Caco-2 (cell line): ENCODE results near the gene HDGFL2. TPM values are rescaled to one million over a fixed set of nuclear protein-coding genes. Genes with fewer than 3 reads are reported as not detected.

Source experiments
- BruUV-seq: library from RNA; stranded (reverse); fragments of 400-500 nt; replicated peaks from 2 replicates; lab custom pipeline; 2021; lab: Mats Ljungman, UMichigan
- CTCF ChIA-PET: fragments of 300-600 bp; sonication (Branson Sonifier 250); formaldehyde crosslinking; loops from one replicate; lab custom pipeline; 2022; ENCODE audit warnings: antibody characterized with exemption; lab: Charles Lee
- POLR2A ChIA-PET: fragments of 300-600 bp; sonication (Branson Sonifier 250); formaldehyde crosslinking; loops from one replicate; lab custom pipeline; 2022; ENCODE audit warnings: antibody characterized with exemption; lab: Charles Lee
- DNase-seq, 2 experiments: peaks; one replicate each; pipeline versions ENCODE4 v3.0.0 to v3.0.0-alpha.2; 2020 to 2022
- H3K27me3 ChIP-seq: replicated peaks from 2 replicates; pipeline ENCODE4 v1.6.0; 2011; ENCODE audit warnings: low read length; ENCODE audit not compliant: control insufficient read depth, insufficient read depth
- H3K36me3 ChIP-seq: 2 replicates; pipeline ENCODE4 v1.5.1; 2011; ENCODE audit warnings: low read length; ENCODE audit not compliant: control insufficient read depth, insufficient read depth
- H3K4me1 ChIP-seq: fragments of 250-450 bp; sonication (Bioruptor Pico); 2 replicates; pipeline ENCODE4 v1.5.1; 2020; ENCODE audit warnings: mild to moderate bottlenecking
- H3K4me3 ChIP-seq: 2 replicates; pipeline ENCODE4 v1.5.1; 2011; ENCODE audit warnings: low read depth, mild to moderate bottlenecking, control low read depth, low read length
- H3K9me3 ChIP-seq: fragments of 250-450 bp; sonication (Bioruptor Pico); 2 replicates; pipeline ENCODE4 v1.5.1; 2020; ENCODE audit warnings: mild to moderate bottlenecking, moderate library complexity
- H3K27ac Mint-ChIP-seq: one replicate; pipeline ENCODE4 v1.8.0; 2022; ENCODE audit warnings: mixed read lengths; ENCODE audit not compliant: unreplicated experiment
- H3K27me3 Mint-ChIP-seq: one replicate; pipeline ENCODE4 v1.8.0; 2022; ENCODE audit warnings: mixed read lengths; ENCODE audit not compliant: insufficient read depth, unreplicated experiment
- H3K36me3 Mint-ChIP-seq: one replicate; pipeline ENCODE4 v1.8.0; 2022; ENCODE audit warnings: mild to moderate bottlenecking, mixed read lengths; ENCODE audit not compliant: insufficient read depth, unreplicated experiment
- H3K4me1 Mint-ChIP-seq: one replicate; pipeline ENCODE4 v1.8.0; 2022; ENCODE audit warnings: low read depth, mixed read lengths; ENCODE audit not compliant: unreplicated experiment
- H3K4me3 Mint-ChIP-seq: one replicate; pipeline ENCODE4 v1.8.0; 2022; ENCODE audit warnings: mild to moderate bottlenecking, moderate library complexity, mixed read lengths; ENCODE audit not compliant: unreplicated experiment
- H3K9me3 Mint-ChIP-seq: one replicate; pipeline ENCODE4 v1.8.0; 2022; ENCODE audit warnings: mixed read lengths; ENCODE audit not compliant: unreplicated experiment
- intact Hi-C: fragments of 100-400 bp; cut with micrococcal nuclease; formaldehyde crosslinking; loops from one replicate; pipeline ENCODE4 v1.10.0; 2022; ENCODE audit not compliant: unreplicated experiment
- total RNA-seq: library from RNA; stranded (reverse); gene quantifications from 2 replicates; pipeline ENCODE4 v1.2.3, GENCODE V29; 2022
- TF ChIP-seq, protein P1 (sequence below), 2 experiments: fragments of 200-600 bp in 1 of 2; IDR thresholded peaks; 1 replicate in 1 of 2; 2 replicates in 1 of 2; pipeline versions ENCODE4 v1.5.1 to v1.8.0; 2011 to 2022; ENCODE audit warnings: antibody characterized with exemption in 1 of 2, control low read depth in 1 of 2, inconsistent platforms in 1 of 2, low read depth in 1 of 2, low read length in 1 of 2, mild to moderate bottlenecking in 1 of 2, moderate library complexity in 1 of 2; ENCODE audit not compliant: insufficient read depth in 1 of 2, severe bottlenecking in 1 of 2, unreplicated experiment in 1 of 2

Gene HDGFL2
- total RNA-seq, 1 experiment from 2014 or later, result 70.8 TPM

DNA sequence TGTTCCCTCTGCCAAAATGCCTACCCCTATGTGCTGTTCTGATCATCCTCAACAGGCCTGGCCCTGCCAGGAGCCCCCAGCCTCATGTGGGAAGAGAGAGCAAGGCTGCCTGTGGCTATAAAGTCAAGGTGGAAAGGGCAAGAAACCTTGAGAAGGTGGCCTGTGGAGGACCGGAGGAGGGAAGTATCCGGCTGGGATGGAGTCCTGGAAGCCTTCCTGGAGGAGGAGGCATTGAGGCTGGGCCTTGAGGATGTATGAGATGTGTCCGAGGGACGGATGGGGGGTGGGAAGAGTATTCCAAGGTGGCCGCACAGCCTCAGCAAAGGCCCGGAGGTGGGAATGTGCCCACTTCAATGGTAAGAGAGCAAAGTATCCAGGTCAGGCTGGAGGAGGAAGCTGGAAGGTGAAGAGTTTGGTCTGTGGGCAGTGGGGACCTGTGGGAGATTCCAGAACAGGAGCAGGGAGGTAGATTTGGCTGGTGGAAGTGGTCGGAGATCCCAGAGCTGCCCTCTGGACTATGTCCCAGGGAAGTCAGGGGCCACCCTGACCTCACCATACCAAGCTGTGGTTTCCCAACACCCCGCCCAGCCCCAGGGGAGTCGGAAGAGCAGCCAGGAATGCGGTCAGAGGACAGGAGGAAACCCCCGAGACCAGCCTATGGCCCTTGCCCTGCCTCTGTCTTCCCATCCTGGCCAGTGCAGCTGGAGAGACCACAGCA is 49.2 kb downstream of the HDGFL2 start:
- BruUV-seq, result no TSS peak
- intact Hi-C loops, result no loop called here
- TF ChIP-seq, protein P1, sequence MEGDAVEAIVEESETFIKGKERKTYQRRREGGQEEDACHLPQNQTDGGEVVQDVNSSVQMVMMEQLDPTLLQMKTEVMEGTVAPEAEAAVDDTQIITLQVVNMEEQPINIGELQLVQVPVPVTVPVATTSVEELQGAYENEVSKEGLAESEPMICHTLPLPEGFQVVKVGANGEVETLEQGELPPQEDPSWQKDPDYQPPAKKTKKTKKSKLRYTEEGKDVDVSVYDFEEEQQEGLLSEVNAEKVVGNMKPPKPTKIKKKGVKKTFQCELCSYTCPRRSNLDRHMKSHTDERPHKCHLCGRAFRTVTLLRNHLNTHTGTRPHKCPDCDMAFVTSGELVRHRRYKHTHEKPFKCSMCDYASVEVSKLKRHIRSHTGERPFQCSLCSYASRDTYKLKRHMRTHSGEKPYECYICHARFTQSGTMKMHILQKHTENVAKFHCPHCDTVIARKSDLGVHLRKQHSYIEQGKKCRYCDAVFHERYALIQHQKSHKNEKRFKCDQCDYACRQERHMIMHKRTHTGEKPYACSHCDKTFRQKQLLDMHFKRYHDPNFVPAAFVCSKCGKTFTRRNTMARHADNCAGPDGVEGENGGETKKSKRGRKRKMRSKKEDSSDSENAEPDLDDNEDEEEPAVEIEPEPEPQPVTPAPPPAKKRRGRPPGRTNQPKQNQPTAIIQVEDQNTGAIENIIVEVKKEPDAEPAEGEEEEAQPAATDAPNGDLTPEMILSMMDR (IDR thresholded peaks at IDR 0.05; ENCODE audit: insufficient read depth in 1 of 2, low read depth in 1 of 2, low read length in 1 of 2, severe bottlenecking in 1 of 2, unreplicated experiment in 1 of 2), result no peak

DNA sequence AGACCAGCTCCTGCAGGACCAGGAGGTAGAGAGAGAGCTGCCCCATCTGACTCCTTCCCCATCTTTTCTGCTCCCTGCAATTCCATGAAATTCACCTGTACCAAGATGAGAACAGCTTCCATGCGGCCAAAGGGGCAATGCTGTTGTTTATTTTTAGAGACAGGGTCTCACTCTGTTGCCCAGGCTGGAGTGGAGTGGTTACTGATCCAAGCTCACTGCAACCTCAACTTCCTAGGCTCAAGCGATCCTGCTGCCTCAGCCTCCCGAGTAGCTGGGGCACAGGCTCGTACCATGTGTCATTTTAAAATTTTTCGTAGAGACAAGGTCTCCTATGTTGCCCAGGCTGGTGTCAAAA is 49.8 kb downstream of the HDGFL2 start:
- intact Hi-C loops, result no loop called here
- H3K4me3 Mint-ChIP-seq, result no peak overlapping the region
- H3K9me3 Mint-ChIP-seq, result no peaks in the 10 kb centered on the region
- Histone ChIP-seq H3K36me3 (no peaks in the 10 kb centered on the region), H3K27me3 (no peaks in the 10 kb centered on the region), H3K4me3 (no peak overlapping the region), H3K9me3 (no peaks in the 10 kb centered on the region), H3K4me1 (peaks cover 16% of the 10 kb centered on the region)
- H3K36me3 Mint-ChIP-seq, result no peaks in the 10 kb centered on the region
- ChIA-PET POLR2A (interaction anchor here (0.8 kb wide), 1 partner anchor 51 kb away, joined by 4 read pairs; no protein-coding TSS in a partner anchor), CTCF (no interaction called here)
- H3K4me1 Mint-ChIP-seq, result peaks cover 14% of the 10 kb centered on the region
- H3K27ac Mint-ChIP-seq, result no peak overlapping the region
- DNase-seq, result no peak
- TF ChIP-seq, protein P1 (IDR thresholded peaks at IDR 0.05; ENCODE audit: insufficient read depth in 1 of 2, low read depth in 1 of 2, low read length in 1 of 2, severe bottlenecking in 1 of 2, unreplicated experiment in 1 of 2), result no peak
- no peaks in the 10 kb centered on the region for H3K27me3 Mint-ChIP-seq
- no TSS peak for BruUV-seq

More for the DNA sequence above, 49.2 kb downstream of the HDGFL2 start:
- H3K27me3 Mint-ChIP-seq, result no peaks in the 10 kb centered on the region
- Histone ChIP-seq H3K4me1 (peaks cover 16% of the 10 kb centered on the region), H3K9me3 (no peaks in the 10 kb centered on the region), H3K36me3 (no peaks in the 10 kb centered on the region), H3K27me3 (no peaks in the 10 kb centered on the region), H3K4me3 (no peak overlapping the region)
- H3K4me3 Mint-ChIP-seq, result peak overlapping the region; percentile 15
- peaks cover 14% of the 10 kb centered on the region for H3K4me1 Mint-ChIP-seq
- ChIA-PET POLR2A (interaction anchor here (0.8 kb wide), 1 partner anchor 50 kb away, joined by 4 read pairs; no protein-coding TSS in a partner anchor), CTCF (no interaction called here)
- DNase-seq, result peak; percentile 34 to 73
- H3K27ac Mint-ChIP-seq, result no peak overlapping the region
- H3K9me3 Mint-ChIP-seq, result no peaks in the 10 kb centered on the region
- no peaks in the 10 kb centered on the region for H3K36me3 Mint-ChIP-seq

GRCh38 chr19:4522291-4523002 is 50.4 kb downstream of the HDGFL2 start:
- no peaks in the 10 kb centered on the region for H3K27me3 ChIP-seq
- H3K36me3 ChIP-seq, result no peaks in the 10 kb centered on the region
- Mint-ChIP-seq H3K9me3 (no peaks in the 10 kb centered on the region), H3K27ac (no peak overlapping the region), H3K4me1 (peaks cover 14% of the 10 kb centered on the region), H3K36me3 (no peaks in the 10 kb centered on the region), H3K27me3 (no peaks in the 10 kb centered on the region), H3K4me3 (no peak overlapping the region)
- no TSS peak for BruUV-seq
- POLR2A ChIA-PET, result no interaction called here
- peaks cover 16% of the 10 kb centered on the region for H3K4me1 ChIP-seq
- DNase-seq, result no peak
- no peak overlapping the region for H3K4me3 ChIP-seq
- TF ChIP-seq, protein P1 (IDR thresholded peaks at IDR 0.05; ENCODE audit: insufficient read depth in 1 of 2, low read depth in 1 of 2, low read length in 1 of 2, severe bottlenecking in 1 of 2, unreplicated experiment in 1 of 2), result no peak
- CTCF ChIA-PET, result interaction anchor here (0.7 to 1.0 kb wide), 3 partner anchors 51 to 180 kb away, joined by 4 to 5 read pairs (median 4); no protein-coding TSS in a partner anchor
- H3K9me3 ChIP-seq, result no peaks in the 10 kb centered on the region
- intact Hi-C loops, result no loop called here
